ENCODE results near the gene CEBPB.

Gene CEBPB

GRCh38 chr20:50215101-50215690 lies 24.6 kb downstream of the CEBPB start:
- DNase-seq, result no peak

- DNase-seq, result no peak
Measured at GRCh38 chr20:50215926-50216325, 25.3 kb downstream of the CEBPB start.

GRCh38 chr20:50216543-50217206 lies 26.0 kb downstream of the CEBPB start:
- no peak for DNase-seq

GRCh38 chr20:50217207-50217949 lies 26.7 kb downstream of the CEBPB start:
- DNase-seq, result no peak

- DNase-seq, result no peak
Measured at GRCh38 chr20:50218987-50219435, 28.4 kb downstream of the CEBPB start.

GRCh38 chr20:50219600-50219999 lies 29.0 kb downstream of the CEBPB start:
- no peak for DNase-seq

GRCh38 chr20:50220093-50220893 lies 29.7 kb downstream of the CEBPB start:
- DNase-seq, result no peak

GRCh38 chr20:50220894-50221365 lies 30.3 kb downstream of the CEBPB start:
- no peak for DNase-seq

- no peak for DNase-seq
Measured at GRCh38 chr20:50221501-50222308, 31.1 kb downstream of the CEBPB start.

- no peak for DNase-seq
Measured at GRCh38 chr20:50222309-50223038, 31.8 kb downstream of the CEBPB start.

GRCh38 chr20:50223039-50224005 lies 32.7 kb downstream of the CEBPB start:
- DNase-seq, result no peak

GRCh38 chr20:50224052-50224451 lies 33.4 kb downstream of the CEBPB start:
- DNase-seq, result no peak

GRCh38 chr20:50224531-50225255 lies 34.1 kb downstream of the CEBPB start:
- DNase-seq, result no peak

GRCh38 chr20:50226093-50226974 lies 35.7 kb downstream of the CEBPB start:
- peak; percentile 44 to 58 for DNase-seq

GRCh38 chr20:50227506-50227905 lies 36.9 kb downstream of the CEBPB start:
- no peak for DNase-seq

GRCh38 chr20:50229156-50229607 lies 38.6 kb downstream of the CEBPB start:
- no peak for DNase-seq

GRCh38 chr20:50230184-50230583 lies 39.6 kb downstream of the CEBPB start:
- no peak for DNase-seq

GRCh38 chr20:50230871-50231560 lies 40.4 kb downstream of the CEBPB start:
- DNase-seq, result no peak

All from activated T-cell treated with anti-CD3 and anti-CD28 coated beads, Interleukin-2, amount 50 U/mL, for 48 hours (primary cell).